Measurements from ENCODE around the gene FCGBP. TPM values are rescaled to one million over a fixed set of nuclear protein-coding genes. Genes with fewer than 3 reads are reported as not detected.

The FCGBP gene
- total RNA-seq, 1 donor from 2014 or later, result 0.53 TPM

- FAIRE-seq, result peak; percentile 98
- peak; percentile 91 for TF ChIP-seq CTCF (IDR thresholded peaks at IDR 0.05; ENCODE audit: insufficient read depth, low read length, severe bottlenecking)
- peak; percentile 98 for DNase-seq (ENCODE audit: low read depth)
Measured at GRCh38 chr19:39970675-39971379, 36.4 kb upstream of the FCGBP start, which contains the start of gene PSMC4. PSMC4 (plus strand) TSS chr19:39971165; CDS start chr19:39971203, 38 bp downstream.

GRCh38 chr19:39970425-39970674 lies 35.9 kb upstream of the FCGBP start:
- TF ChIP-seq CTCF (IDR thresholded peaks at IDR 0.05; ENCODE audit: insufficient read depth, low read length, severe bottlenecking), result no peak
- FAIRE-seq (no peak), DNase-seq (ENCODE audit: low read depth) (peak; percentile 36)
- Histone ChIP-seq H3K4me3 (ENCODE audit: low read depth, low read length) (peak overlapping the region; percentile 53), H3K27me3 (ENCODE audit: control insufficient read depth, insufficient read depth, low read length) (no peaks in the 10 kb centered on the region), H3K36me3 (ENCODE audit: control insufficient read depth, insufficient read depth, low read length) (peaks cover 15% of the 10 kb centered on the region)

More at GRCh38 chr19:39970675-39971379, 36.4 kb upstream of the FCGBP start, which contains the start of gene PSMC4:
- Histone ChIP-seq H3K4me3 (ENCODE audit: low read depth, low read length) (peak within 1 kb of the TSS; percentile 53), H3K27me3 (ENCODE audit: control insufficient read depth, insufficient read depth, low read length) (no peaks in the 10 kb centered on the region), H3K36me3 (ENCODE audit: control insufficient read depth, insufficient read depth, low read length) (peaks cover 15% of the 10 kb centered on the region)

- no peak for TF ChIP-seq CTCF (IDR thresholded peaks at IDR 0.05; ENCODE audit: insufficient read depth, low read length, severe bottlenecking)
- Histone ChIP-seq H3K36me3 (ENCODE audit: control insufficient read depth, insufficient read depth, low read length) (peaks cover 15% of the 10 kb centered on the region), H3K27me3 (ENCODE audit: control insufficient read depth, insufficient read depth, low read length) (no peaks in the 10 kb centered on the region), H3K4me3 (ENCODE audit: low read depth, low read length) (peak overlapping the region; percentile 53)
- no peak for DNase-seq (ENCODE audit: low read depth)
- FAIRE-seq, result no peak
Measured at GRCh38 chr19:39969681-39970424, 35.4 kb upstream of the FCGBP start.

- DNase-seq (ENCODE audit: low read depth) (peak; percentile 68), FAIRE-seq (no peak)
- Histone ChIP-seq H3K36me3 (ENCODE audit: control insufficient read depth, insufficient read depth, low read length) (peaks cover 10% of the 10 kb centered on the region), H3K27me3 (ENCODE audit: control insufficient read depth, insufficient read depth, low read length) (no peaks in the 10 kb centered on the region), H3K4me3 (ENCODE audit: low read depth, low read length) (no peak overlapping the region)
- no peak for TF ChIP-seq CTCF (IDR thresholded peaks at IDR 0.05; ENCODE audit: insufficient read depth, low read length, severe bottlenecking)
Measured at GRCh38 chr19:39969266-39969665, 34.8 kb upstream of the FCGBP start.

GRCh38 chr19:39968789-39969188 lies 34.4 kb upstream of the FCGBP start:
- no peak for DNase-seq (ENCODE audit: low read depth)
- TF ChIP-seq CTCF (IDR thresholded peaks at IDR 0.05; ENCODE audit: insufficient read depth, low read length, severe bottlenecking), result no peak

More at GRCh38 chr19:39968789-39969188, 34.4 kb upstream of the FCGBP start:
- FAIRE-seq, result no peak
- no peaks in the 10 kb centered on the region for H3K27me3 ChIP-seq (ENCODE audit: control insufficient read depth, insufficient read depth, low read length)
- H3K36me3 ChIP-seq (ENCODE audit: control insufficient read depth, insufficient read depth, low read length), result peaks cover 6% of the 10 kb centered on the region
- no peak overlapping the region for H3K4me3 ChIP-seq (ENCODE audit: low read depth, low read length)

All from bronchial epithelial cell (primary cell).